NCI-H1436 (cell line): ENCODE data around the gene TBC1D14.
"Not testable (repeated sequence)": the region's sequence is repeated elsewhere in the genome, so short reads cannot be mapped to it uniquely, and the experiment has no call there.

Experiments
- DNase-seq: peaks from one replicate; lab custom pipeline; 2025; lab: John Stamatoyannopoulos, UW

Gene TBC1D14

GRCh38 chr4:6890971-6891370 is 18.7 kb upstream of the TBC1D14 start:
- DNase-seq: not testable (repeated sequence)

DNA sequence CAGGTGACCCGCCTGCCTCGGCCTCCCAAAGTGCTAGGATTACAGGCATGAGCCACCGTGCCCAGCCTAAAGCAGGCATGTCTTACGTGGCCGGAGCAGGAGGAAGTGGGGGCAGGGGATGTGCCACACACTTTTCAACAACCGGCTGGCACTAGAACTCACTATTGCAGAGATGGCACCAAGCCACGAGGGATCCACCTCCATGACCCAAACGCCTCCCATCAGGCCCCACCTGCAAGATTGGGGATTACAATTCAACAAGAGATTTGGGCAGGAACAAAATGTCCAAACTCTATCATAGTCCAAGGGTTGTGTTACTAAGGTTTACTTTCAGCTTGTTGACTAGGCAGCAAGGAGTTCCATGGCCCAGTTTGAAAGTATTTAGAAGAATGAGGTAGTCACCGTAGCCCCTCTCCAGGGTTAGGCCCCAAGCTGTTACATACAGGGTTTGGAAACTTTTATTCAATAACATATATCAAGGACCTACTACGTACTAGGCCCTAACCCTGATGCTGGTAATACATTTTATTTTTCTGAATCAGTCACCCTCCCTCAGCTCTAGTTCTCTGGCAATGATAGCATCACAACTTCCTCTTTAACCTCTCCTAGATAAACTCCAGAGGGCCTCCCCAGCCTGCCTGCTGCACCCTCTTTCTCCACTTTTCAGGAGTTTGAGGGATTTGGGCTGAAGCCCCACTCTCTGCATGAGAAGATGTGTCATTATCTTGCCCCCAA is 18.0 kb upstream of the TBC1D14 start:
- DNase-seq: no peak

GRCh38 chr4:6892190-6892908 is 17.3 kb upstream of the TBC1D14 start:
- no peak for DNase-seq

DNA sequence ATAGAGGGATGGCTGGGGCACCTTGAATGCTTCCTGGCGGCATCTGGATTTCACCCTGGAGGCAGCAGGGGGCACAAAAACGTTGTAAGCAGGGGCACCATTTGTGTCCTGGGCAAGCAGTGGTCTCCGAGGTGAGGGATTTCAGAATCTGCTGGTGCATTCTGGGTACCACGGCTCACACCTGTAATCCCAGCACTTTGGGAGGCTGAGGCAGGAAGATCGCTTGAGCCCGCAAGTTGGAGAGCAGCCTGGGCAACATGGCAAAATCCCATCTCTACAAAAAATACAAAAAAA is 16.8 kb upstream of the TBC1D14 start:
- no peak for DNase-seq

DNA sequence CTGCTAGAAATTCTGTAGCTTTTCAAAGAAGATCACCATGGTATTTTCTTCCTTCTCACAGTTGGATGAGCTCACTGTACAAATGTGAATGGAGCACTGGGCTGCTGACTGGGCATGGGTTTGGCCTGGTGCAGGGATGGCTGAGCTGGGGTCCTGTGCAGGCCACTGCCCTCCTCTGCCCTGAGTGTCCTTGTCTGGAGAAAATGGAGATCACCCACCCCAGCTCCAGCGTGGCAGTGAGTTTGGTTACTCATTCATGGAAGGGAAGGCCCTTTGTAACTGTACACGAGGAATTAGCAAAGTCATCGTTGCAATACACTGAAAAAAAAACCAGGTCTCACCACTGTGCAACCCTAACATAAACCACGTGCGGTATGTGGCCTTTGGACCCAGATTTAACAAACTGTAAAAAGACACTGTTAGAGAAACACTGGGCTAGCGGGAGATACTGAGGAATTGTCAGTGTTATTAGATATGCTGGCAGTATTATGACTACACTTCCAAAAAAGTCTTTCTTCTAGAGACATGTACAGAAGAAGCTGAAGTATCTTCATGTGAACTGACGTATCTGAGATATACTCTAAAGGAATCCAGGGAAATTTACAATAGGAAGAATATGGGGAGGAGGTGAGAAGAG is 16.1 kb upstream of the TBC1D14 start:
- no peak for DNase-seq

- DNase-seq: no peak
Observed at GRCh38 chr4:6894086-6894478, 15.5 kb upstream of the TBC1D14 start.

DNA sequence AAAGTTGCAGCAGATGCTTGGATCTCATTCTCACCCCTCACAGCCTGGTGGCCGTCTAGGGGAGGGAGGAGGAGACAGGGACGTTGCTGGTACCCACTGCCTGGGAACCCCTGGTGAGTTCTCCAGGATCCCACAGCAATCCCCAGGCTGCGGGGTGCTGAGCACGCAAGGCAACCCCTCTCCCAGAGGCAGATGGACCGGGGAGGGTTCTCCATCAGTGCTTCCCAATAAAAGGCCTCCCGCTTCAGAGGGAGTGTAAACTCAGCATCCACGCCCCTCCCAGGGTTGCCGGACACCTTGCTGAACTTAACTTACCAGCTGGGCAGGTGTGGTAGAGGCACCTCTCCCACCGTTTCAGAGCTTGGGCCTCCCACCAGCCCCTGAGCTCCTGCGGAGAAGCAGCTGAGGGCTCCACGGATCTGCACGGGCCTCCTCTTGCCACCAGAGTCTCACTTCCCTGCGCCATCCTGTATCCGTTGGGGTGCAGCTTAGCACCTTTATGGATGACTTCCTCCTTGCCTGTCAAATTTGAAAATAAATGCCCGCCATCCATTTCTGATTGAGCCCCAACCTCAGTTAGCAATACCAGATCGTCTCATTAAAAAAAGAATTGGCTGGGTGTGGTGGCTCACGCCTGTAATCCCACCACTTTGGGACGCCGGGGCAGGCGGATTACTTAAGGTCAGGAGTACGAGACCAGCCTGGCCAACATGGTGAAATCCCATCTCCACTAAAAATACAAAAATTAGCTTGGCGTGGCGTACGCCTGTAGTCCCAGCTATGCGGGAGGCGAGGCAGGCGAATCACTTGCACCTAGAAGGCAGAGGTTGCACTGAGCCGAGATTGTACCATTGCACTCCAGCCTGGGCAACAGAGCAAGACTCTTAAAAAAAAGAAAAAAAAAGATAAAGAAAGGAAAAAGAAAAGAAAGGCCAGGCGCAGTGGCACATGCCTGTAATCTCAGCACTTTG is 14.8 kb upstream of the TBC1D14 start:
- no peak for DNase-seq

DNA sequence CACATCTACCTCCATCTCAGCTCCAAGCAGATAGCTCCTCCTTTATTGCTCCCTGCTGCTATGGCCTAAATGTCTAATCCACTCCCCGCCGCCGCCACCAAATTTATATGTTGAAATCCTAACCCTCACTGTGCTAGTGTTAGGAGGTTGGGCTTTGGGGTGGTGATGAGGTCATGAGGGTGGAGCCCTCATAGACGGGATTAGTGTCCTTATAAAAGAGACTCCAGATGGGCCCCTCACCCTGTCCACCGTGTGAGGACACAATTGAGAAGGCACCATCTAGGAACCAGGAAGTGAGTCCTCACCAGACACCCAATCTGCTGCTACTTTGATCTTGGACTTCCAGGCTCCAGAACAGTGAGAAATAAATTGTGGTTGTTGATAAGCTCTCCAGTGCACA is 13.6 kb upstream of the TBC1D14 start:
- DNase-seq: no peak

DNA sequence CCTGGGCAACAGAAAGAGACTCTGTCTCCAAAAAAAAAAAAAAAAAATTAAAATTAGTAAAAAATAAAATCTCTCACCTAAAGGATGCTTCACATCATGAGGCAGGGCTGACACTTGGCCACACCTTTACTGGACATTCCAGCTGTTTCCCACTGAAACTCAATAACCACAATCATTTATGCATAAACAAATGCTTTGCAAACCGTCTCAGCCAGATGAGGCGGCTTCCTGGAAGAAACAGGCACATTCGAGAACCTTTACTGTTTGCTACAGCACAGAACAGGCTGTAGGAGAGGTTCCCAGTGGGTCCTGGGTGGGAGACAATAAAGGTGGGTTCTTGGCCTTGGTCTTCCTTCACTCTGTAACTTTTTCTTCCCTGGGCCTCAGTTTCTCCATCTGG is 10.9 kb upstream of the TBC1D14 start:
- no peak for DNase-seq

GRCh38 chr4:6900181-6900812 is 9.3 kb upstream of the TBC1D14 start:
- DNase-seq: no peak

DNA sequence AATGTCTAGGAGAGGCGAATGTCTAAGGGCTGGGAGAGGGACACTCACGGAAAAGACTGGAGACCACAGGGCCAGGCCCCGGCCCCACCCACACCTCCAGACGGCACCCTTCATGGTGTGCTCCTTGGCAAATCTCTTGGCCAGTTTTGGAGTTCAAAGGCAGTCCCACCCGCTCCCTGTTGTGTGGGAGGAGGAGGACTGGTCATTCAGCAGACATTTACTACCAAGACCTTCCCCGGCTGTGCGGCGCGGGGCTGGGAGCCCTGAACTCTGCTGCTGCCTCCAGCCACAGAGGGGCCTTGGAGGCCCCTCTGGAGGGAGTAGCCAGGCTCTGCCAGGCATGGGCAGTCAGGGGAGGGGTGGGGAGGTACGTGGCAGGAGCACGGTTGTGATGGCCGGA is 8.7 kb upstream of the TBC1D14 start:
- DNase-seq: no peak

GRCh38 chr4:6901669-6902317 is 7.8 kb upstream of the TBC1D14 start:
- DNase-seq: no peak

DNA sequence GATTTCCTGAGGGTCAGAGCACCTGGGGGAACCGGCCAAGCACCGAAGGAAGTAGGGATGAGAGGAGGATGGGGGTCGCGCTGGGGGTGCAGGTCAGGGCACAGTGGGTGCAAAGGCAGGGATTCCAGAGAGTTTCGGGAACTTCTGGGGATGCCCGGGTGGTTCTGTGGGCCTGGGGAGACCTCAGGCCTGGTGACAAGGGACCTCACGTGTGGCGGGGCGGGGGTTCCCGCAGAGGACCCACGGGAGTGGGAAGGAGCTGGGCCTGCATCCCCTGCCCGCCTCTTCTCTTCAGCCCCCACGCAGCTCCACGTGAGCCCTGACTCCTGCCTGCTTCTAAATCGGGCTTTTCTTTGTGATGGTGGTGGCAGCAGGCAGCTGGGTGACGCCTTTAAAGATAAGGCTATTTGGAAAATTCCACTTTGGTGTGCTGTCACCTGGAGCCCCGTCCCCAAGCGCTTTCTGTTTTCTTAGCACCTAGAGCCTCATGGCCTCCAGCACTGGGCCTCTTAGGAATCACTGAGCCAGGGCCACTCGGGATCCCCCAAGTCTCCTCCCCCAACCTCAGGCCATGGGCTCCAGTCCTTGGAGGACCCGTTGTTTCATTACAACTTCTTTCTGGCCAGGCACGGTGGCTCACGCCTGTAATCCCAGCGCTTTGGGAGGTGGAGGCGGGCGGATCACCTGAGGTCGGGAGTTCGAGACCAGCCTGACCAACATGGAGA is 7.1 kb upstream of the TBC1D14 start:
- DNase-seq: no peak

GRCh38 chr4:6905516-6906445 is 3.8 kb upstream of the TBC1D14 start:
- DNase-seq: no peak

DNA sequence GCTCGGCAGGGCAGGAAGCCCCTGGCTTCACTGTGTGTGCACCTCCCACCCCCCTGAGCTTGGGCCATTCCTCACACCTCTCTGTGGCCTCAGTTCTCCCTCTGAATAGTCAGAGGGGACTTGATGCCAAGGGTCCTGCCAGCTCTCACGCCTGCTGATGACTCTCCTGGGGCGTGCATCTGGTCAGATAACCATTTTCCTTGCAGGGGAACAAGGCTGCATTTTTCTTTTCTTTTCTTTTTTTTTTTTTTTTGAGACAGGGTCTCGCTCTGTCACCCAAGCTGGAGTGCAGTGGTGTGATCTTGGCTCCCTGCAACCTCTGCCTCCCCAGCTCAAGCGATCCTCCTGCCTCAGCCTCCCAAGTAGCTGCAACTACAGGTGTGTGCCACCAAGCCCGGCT is 3.1 kb upstream of the TBC1D14 start:
- not testable (repeated sequence) for DNase-seq

DNA sequence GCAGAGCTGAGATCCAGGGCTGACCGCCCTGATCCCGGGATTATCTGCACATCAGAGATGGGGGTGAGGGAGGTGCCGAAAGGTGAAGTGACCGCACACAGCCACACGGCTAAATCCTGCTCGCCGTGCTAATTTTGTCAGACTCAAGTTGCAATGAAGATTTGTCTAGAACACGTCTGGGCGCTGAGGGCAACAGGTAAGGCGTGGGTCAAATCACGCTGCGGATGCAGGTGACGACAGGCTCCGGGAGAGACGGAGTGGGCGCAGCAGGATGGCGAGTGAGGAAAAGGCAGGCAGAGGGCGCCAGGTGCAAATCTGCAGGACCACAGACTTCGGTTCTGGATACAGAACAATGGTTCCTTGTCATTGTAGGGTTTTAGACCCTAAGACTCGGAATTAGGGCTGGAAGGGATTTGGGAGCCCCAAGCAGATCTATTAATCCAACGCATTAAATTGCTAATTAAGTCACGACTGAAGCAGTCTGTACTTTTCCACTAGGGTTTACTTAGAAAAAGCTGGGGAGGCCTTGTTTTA is 1.9 kb upstream of the TBC1D14 start:
- DNase-seq: no peak

- no peak for DNase-seq
Observed at GRCh38 chr4:6908432-6909112, 1.1 kb upstream of the TBC1D14 start.

GRCh38 chr4:6909970-6910339 is 329 bp downstream of the TBC1D14 start:
- DNase-seq: no peak
